ENCODE measurements around the gene PTCH1. TPM values are rescaled to one million over a fixed set of nuclear protein-coding genes. Genes with fewer than 3 reads are reported as not detected.

Gene PTCH1
- total and polyA plus RNA-seq, 10 of the 15 experiments (the other 5 are each of a cell fraction or from before 2014, with no cell fraction given): 0.16 to 6.1 (median 2.6) TPM

- no peaks in the 10 kb centered on the region for H3K9me3 ChIP-seq (replicated peaks; ENCODE audit: control insufficient read depth, insufficient read depth, low read length)
- ChIA-PET SMC1A (ENCODE audit: uncharacterized antibody, unreplicated experiment) (no interaction called here), POLR2A (no interaction called here), CTCF (no interaction called here), RAD21 (ENCODE audit: unreplicated experiment) (no interaction called here)
- H3K27me3 ChIP-seq (replicated peaks in 1 of 2; ENCODE audit: control insufficient read depth in 2 of 2, insufficient read depth in 2 of 2, low read length in 1 of 2): no peaks in the 10 kb centered on the region; a peak in 1 of 4 replicates
- H3K27ac ChIP-seq (ENCODE audit: control insufficient read depth, insufficient read depth): no peak overlapping the region
- no peak overlapping the region for H3K9ac ChIP-seq (ENCODE audit: control insufficient read depth, insufficient read depth, low read length)
- in situ Hi-C loops (cut with MboI) (no loop called here), intact Hi-C loops (cut with micrococcal nuclease; ENCODE audit: unreplicated experiment) (no loop called here)
- BruUV-seq (replicated peaks): no TSS peak
- FAIRE-seq (no peak), DNase-seq (ENCODE audit: low read depth, low spot score) (no peak), ATAC-seq (no peak)
- H3K36me3 ChIP-seq (ENCODE audit: control insufficient read depth in 2 of 2, insufficient read depth in 2 of 2, low read length in 1 of 2): no peaks in the 10 kb centered on the region
- H3K79me2 ChIP-seq (ENCODE audit: control insufficient read depth, insufficient read depth, low read length): no peaks in the 10 kb centered on the region
- H3K4me3 ChIP-seq: no peak overlapping the region
- H2AFZ ChIP-seq (ENCODE audit: control insufficient read depth, low read depth, low read length): no peak overlapping the region
- H3K4me1 ChIP-seq (ENCODE audit: control insufficient read depth, insufficient read depth, low read length): no peaks in the 10 kb centered on the region
- 72% methylated on average over 6 of the region's 6 CpGs for WGBS (ENCODE audit: insufficient coverage, insufficient replicate concordance, low lambda C conversion rate, missing lambda C conversion rate)
- no peaks in the 10 kb centered on the region for H4K20me1 ChIP-seq (ENCODE audit: control insufficient read depth, insufficient read depth)
- TF ChIP-seq NFXL1 (IDR thresholded peaks at IDR 0.05; ENCODE audit: borderline replicate concordance) (no peak), STAT3 (IDR thresholded peaks at IDR 0.05; ENCODE audit: low read depth, low read length) (no peak), SMC3 (IDR thresholded peaks at IDR 0.05; ENCODE audit: borderline replicate concordance, low read length) (no peak), KDM1A (IDR thresholded peaks at IDR 0.05; ENCODE audit: borderline replicate concordance) (no peak), SPI1 (IDR thresholded peaks at IDR 0.05; ENCODE audit: borderline replicate concordance, insufficient read depth, low read depth, low read length) (no peak), USF1 (IDR thresholded peaks at IDR 0.05; ENCODE audit: borderline replicate concordance, extremely low read length, insufficient read depth, low read depth, low read length) (no peak), SMAD1 (IDR thresholded peaks at IDR 0.05; ENCODE audit: low read depth, partially characterized antibody) (no peak), FOXK2 (IDR thresholded peaks at IDR 0.05) (no peak), RFX5 (IDR thresholded peaks at IDR 0.05; ENCODE audit: low read depth, low read length) (no peak), HDAC2 (IDR thresholded peaks at IDR 0.05) (no peak), HCFC1 (IDR thresholded peaks at IDR 0.05; ENCODE audit: low read length) (no peak), MAX (IDR thresholded peaks at IDR 0.05; ENCODE audit: low read depth, low read length) (no peak), MYB (IDR thresholded peaks at IDR 0.05; ENCODE audit: borderline replicate concordance, low read depth, low read length) (no peak), TAF1 (IDR thresholded peaks at IDR 0.05; ENCODE audit: borderline replicate concordance, low read depth, low read length) (no peak)
- TF ChIP-seq, protein P1, sequence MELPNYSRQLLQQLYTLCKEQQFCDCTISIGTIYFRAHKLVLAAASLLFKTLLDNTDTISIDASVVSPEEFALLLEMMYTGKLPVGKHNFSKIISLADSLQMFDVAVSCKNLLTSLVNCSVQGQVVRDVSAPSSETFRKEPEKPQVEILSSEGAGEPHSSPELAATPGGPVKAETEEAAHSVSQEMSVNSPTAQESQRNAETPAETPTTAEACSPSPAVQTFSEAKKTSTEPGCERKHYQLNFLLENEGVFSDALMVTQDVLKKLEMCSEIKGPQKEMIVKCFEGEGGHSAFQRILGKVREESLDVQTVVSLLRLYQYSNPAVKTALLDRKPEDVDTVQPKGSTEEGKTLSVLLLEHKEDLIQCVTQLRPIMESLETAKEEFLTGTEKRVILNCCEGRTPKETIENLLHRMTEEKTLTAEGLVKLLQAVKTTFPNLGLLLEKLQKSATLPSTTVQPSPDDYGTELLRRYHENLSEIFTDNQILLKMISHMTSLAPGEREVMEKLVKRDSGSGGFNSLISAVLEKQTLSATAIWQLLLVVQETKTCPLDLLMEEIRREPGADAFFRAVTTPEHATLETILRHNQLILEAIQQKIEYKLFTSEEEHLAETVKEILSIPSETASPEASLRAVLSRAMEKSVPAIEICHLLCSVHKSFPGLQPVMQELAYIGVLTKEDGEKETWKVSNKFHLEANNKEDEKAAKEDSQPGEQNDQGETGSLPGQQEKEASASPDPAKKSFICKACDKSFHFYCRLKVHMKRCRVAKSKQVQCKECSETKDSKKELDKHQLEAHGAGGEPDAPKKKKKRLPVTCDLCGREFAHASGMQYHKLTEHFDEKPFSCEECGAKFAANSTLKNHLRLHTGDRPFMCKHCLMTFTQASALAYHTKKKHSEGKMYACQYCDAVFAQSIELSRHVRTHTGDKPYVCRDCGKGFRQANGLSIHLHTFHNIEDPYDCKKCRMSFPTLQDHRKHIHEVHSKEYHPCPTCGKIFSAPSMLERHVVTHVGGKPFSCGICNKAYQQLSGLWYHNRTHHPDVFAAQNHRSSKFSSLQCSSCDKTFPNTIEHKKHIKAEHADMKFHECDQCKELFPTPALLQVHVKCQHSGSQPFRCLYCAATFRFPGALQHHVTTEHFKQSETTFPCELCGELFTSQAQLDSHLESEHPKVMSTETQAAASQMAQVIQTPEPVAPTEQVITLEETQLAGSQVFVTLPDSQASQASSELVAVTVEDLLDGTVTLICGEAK (IDR thresholded peaks at IDR 0.05; ENCODE audit: borderline replicate concordance): no peak
- no peak overlapping the region for H3K4me2 ChIP-seq (ENCODE audit: control insufficient read depth, insufficient read depth)
Measured at GRCh38 chr9:95552255-95552654, 35.5 kb upstream of the PTCH1 start.

All from GM12878 (cell line).